OCI-LY3 (cell line): Measurements from ENCODE around the gene SPATA31C2.
"Not testable (repeated sequence)": the region's sequence is repeated elsewhere in the genome, so short reads cannot be mapped to it uniquely, and the experiment has no call there.

Experiments used
- H2AFZ ChIP-seq: fragments of 200-600, 300-600 bp; shearing (Covaris generic); 2 replicates; pipeline ENCODE4 v1.6.0; 2014; ENCODE audit warnings: antibody characterized with exemption, low read depth, low read length
- H3K27ac ChIP-seq: fragments of 200-600, 300-600 bp; sonication (generic); 2 replicates; pipeline ENCODE4 v1.5.1; 2014; ENCODE audit warnings: mild to moderate bottlenecking, low read length, moderate library complexity, mixed read lengths
- H3K27me3 ChIP-seq: fragments of 200-600, 300-600 bp; sonication (generic); 2 replicates; pipeline ENCODE4 v1.6.1; 2014; ENCODE audit warnings: low read depth, low read length, mixed read lengths
- H3K36me3 ChIP-seq: fragments of 200-600, 300-600 bp; sonication (generic); replicated peaks from 2 replicates; pipeline ENCODE3; 2014; ENCODE audit warnings: low read depth, low read length, mixed read lengths
- H3K4me1 ChIP-seq: fragments of 300-600, 200-600 bp; sonication (generic); 2 replicates; pipeline ENCODE4 v1.6.1; 2014; ENCODE audit warnings: low read length, mixed read lengths
- H3K4me2 ChIP-seq: fragments of 200-600, 300-600 bp; sonication (generic); 2 replicates; pipeline ENCODE4 v1.6.1; 2014; ENCODE audit warnings: low read length, mixed read lengths
- H3K4me3 ChIP-seq: fragments of 300-600, 200-600 bp; sonication (generic); 2 replicates; pipeline ENCODE4 v1.5.1; 2014; ENCODE audit warnings: antibody characterized with exemption, mild to moderate bottlenecking, low read length, moderate library complexity
- H3K79me2 ChIP-seq: fragments of 300-600, 200-600 bp; shearing (Covaris generic); 2 replicates; pipeline ENCODE4 v1.6.1; 2014; ENCODE audit warnings: mild to moderate bottlenecking, low read length, mixed read lengths
- H3K9ac ChIP-seq: fragments of 300-600, 200-600 bp; shearing (Covaris generic); 2 replicates; pipeline ENCODE4 v1.6.0; 2014; ENCODE audit warnings: mild to moderate bottlenecking, low read length, moderate library complexity
- H3K9me3 ChIP-seq: fragments of 200-600, 300-600 bp; shearing (Covaris generic); 2 replicates; pipeline ENCODE4 v1.6.1; 2014; ENCODE audit warnings: low read length, mixed read lengths; ENCODE audit not compliant: insufficient read depth
- H4K20me1 ChIP-seq: fragments of 200-600, 300-600 bp; sonication (generic); 2 replicates; pipeline ENCODE4 v1.6.1; 2016; ENCODE audit warnings: low read length, mixed read lengths; ENCODE audit not compliant: insufficient read depth
- CTCF ChIP-seq: fragments of 200-600, 300-600 bp; sonication (generic); IDR thresholded peaks from 2 replicates; pipeline ENCODE4 v1.5.1; 2014; ENCODE audit warnings: antibody characterized with exemption, low read length, low read depth
- EZH2phosphoT487 ChIP-seq: fragments of 200-600 bp; shearing (Covaris generic); IDR thresholded peaks from 2 replicates; pipeline ENCODE4 v1.6.1; 2018; ENCODE audit warnings: antibody characterized with exemption, mixed run types, low read depth

Gene SPATA31C2

GRCh38 chr9:88161144-88161543, 22.9 kb upstream of the SPATA31C2 start:
- Histone ChIP-seq H4K20me1 (no peaks in the 10 kb centered on the region), H3K27ac (no peak overlapping the region), H3K4me1 (no peaks in the 10 kb centered on the region), H3K9me3 (no peaks in the 10 kb centered on the region), H3K79me2 (no peaks in the 10 kb centered on the region), H3K27me3 (no peaks in the 10 kb centered on the region), H3K4me2 (no peak overlapping the region), H3K4me3 (no peak overlapping the region), H2AFZ (no peak overlapping the region), H3K9ac (no peak overlapping the region), H3K36me3 (no peaks in the 10 kb centered on the region)
- TF ChIP-seq EZH2phosphoT487 = no peak
- TF ChIP-seq CTCF = no peak

GRCh38 chr9:88143957-88144625, 5.8 kb upstream of the SPATA31C2 start:
- H3K36me3 ChIP-seq = no peaks in the 10 kb centered on the region
- H3K27me3 ChIP-seq = no peaks in the 10 kb centered on the region
- no peaks in the 10 kb centered on the region for H3K4me1 ChIP-seq
- no peak overlapping the region for H3K4me3 ChIP-seq
- no peaks in the 10 kb centered on the region for H3K79me2 ChIP-seq
- H3K27ac ChIP-seq = no peak overlapping the region
- TF ChIP-seq EZH2phosphoT487 (no peak), CTCF (no peak)
- no peak overlapping the region for H2AFZ ChIP-seq
- no peak overlapping the region for H3K4me2 ChIP-seq
- no peaks in the 10 kb centered on the region for H4K20me1 ChIP-seq
- no peaks in the 10 kb centered on the region for H3K9me3 ChIP-seq
- no peak overlapping the region for H3K9ac ChIP-seq

GRCh38 chr9:88143179-88143578, 4.9 kb upstream of the SPATA31C2 start:
- H3K36me3 ChIP-seq = no peaks in the 10 kb centered on the region
- H3K4me2 ChIP-seq = no peak overlapping the region
- no peaks in the 10 kb centered on the region for H3K79me2 ChIP-seq
- H3K9me3 ChIP-seq = no peaks in the 10 kb centered on the region
- no peaks in the 10 kb centered on the region for H4K20me1 ChIP-seq
- H3K27ac ChIP-seq = no peak overlapping the region
- H3K27me3 ChIP-seq = no peaks in the 10 kb centered on the region
- H3K4me1 ChIP-seq = no peaks in the 10 kb centered on the region
- no peak overlapping the region for H2AFZ ChIP-seq
- TF ChIP-seq CTCF (no peak), EZH2phosphoT487 (no peak)
- no peak overlapping the region for H3K9ac ChIP-seq
- no peak overlapping the region for H3K4me3 ChIP-seq

- not testable (repeated sequence) for H3K36me3 ChIP-seq, H3K4me3 ChIP-seq, H3K27ac ChIP-seq, H3K79me2 ChIP-seq, H4K20me1 ChIP-seq, H3K4me2 ChIP-seq, H2AFZ ChIP-seq, H3K9ac ChIP-seq, H3K9me3 ChIP-seq, H3K27me3 ChIP-seq, H3K4me1 ChIP-seq
Measured at GRCh38 chr9:88133552-88133951, 4.7 kb downstream of the SPATA31C2 start.

GRCh38 chr9:88129556-88129955, 8.7 kb downstream of the SPATA31C2 start:
- H3K79me2 ChIP-seq, H3K9me3 ChIP-seq, H3K4me3 ChIP-seq, H3K27ac ChIP-seq, H3K4me2 ChIP-seq, H4K20me1 ChIP-seq, H3K27me3 ChIP-seq, H2AFZ ChIP-seq, H3K4me1 ChIP-seq, H3K9ac ChIP-seq, H3K36me3 ChIP-seq: not testable (repeated sequence)

GRCh38 chr9:88127700-88128300, 10.5 kb downstream of the SPATA31C2 start:
- not testable (repeated sequence) for H3K9ac ChIP-seq, H3K9me3 ChIP-seq, H3K27me3 ChIP-seq, H3K4me2 ChIP-seq, H2AFZ ChIP-seq, H3K27ac ChIP-seq, H3K4me3 ChIP-seq, H4K20me1 ChIP-seq, H3K79me2 ChIP-seq, H3K4me1 ChIP-seq, H3K36me3 ChIP-seq

GRCh38 chr9:88123413-88123812, 14.9 kb downstream of the SPATA31C2 start:
- H3K9me3 ChIP-seq, H3K4me3 ChIP-seq, H3K9ac ChIP-seq, H3K27me3 ChIP-seq, H4K20me1 ChIP-seq, H3K79me2 ChIP-seq, H3K4me1 ChIP-seq, H3K27ac ChIP-seq, H3K4me2 ChIP-seq, H3K36me3 ChIP-seq, H2AFZ ChIP-seq: not testable (repeated sequence)
